HEK293T (cell line): ENCODE data around the gene FBXO10.

Experiments
- BHLHE40 ChIP-seq: fragments of 450-650 bp; IDR thresholded peaks from 2 replicates; pipeline ENCODE4 v1.6.1; 2016; ENCODE audit warnings: mild to moderate bottlenecking, moderate library complexity, borderline replicate concordance
- LEF1 ChIP-seq: fragments of 450-650 bp; IDR thresholded peaks from 2 replicates; pipeline ENCODE4 v1.6.1; 2017; ENCODE audit warnings: mild to moderate bottlenecking, borderline replicate concordance
- SP1 ChIP-seq: fragments of 450-650 bp; IDR thresholded peaks from 2 replicates; pipeline ENCODE4 v1.6.1; 2017

DNA sequence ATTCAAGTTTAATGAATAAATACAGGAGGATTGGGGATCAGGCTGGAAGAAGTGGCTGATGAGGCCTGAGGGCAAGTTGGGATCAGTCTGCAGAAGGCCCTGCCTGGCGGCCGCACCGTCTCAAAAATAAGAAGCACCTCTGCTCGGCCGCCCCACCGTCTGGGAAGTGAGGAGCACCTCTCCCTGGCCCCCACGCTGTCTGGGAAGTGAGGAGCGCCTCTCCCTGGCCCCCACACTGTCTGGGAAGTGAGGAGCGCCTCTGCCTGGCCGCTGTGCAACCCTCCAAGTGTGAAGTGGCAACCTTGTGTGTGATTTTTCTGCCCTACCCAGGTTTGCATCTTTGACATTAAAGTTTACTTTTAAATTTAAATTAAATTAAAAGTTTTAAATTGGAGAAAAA, 55.1 kb downstream of the FBXO10 start:
- TF ChIP-seq SP1: no peak
- TF ChIP-seq LEF1: no peak
- no peak for TF ChIP-seq BHLHE40
